SH-SY5Y (cell line): ENCODE measurements around the gene CCDC24.

Source experiments
- GATA2 ChIP-seq: IDR thresholded peaks from 2 replicates; pipeline ENCODE4 v1.6.1; 2011; ENCODE audit warnings: mild to moderate bottlenecking, low read depth, low read length
- GATA3 ChIP-seq: IDR thresholded peaks from 2 replicates; pipeline ENCODE4 v1.6.1; 2011; ENCODE audit warnings: low read depth, mild to moderate bottlenecking, low read length, moderate library complexity

DNA sequence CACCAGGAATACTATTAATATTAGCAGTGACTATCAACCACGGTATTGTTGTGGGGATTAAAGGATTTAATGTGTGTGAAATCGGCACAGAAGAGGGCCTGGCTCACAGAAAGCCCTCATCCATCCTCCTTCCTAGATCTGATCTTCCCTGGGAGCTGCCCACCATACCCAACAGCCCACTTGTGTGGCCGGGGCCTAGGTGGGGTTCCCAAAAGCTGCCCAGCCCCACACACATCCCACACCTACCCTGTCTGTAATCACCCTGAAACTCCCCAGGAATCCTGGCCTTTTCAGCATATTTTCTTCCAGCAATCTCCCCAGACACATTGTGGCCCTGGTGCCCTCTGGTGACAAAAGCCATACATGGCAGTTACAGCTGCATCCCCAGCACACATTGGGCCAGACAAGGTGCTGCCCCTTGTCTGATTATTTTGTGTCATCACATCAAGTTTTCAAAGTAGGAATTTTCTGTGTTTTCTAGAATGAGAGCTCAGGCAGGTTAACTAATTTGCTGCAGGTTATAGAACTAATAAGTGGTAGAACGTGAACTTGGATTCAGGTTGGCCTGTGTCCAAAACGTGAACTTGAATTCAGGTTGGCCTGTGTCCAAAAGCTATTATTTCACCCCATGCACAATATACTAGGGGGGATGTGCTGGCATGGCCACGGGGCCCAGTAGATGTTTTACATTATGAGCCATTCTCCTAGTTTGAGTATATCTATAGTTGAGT, 45.2 kb downstream of the CCDC24 start:
- TF ChIP-seq GATA2 (no peak), GATA3 (no peak)
